Liver (tissue), 3 donors: ENCODE measurements around the gene RAB22A.

Source experiments
- ATF3 ChIP-seq: IDR thresholded peaks from 2 replicates; pipeline ENCODE4 v1.6.1; 2016; ENCODE audit warnings: antibody characterized with exemption
- CTCF ChIP-seq: fragments of 150-350 bp; IDR thresholded peaks from 2 replicates; pipeline ENCODE4 v1.5.1; 2017; ENCODE audit warnings: improper control_type of control experiment, low read depth, low read length; ENCODE audit not compliant: missing input control
- donor health status: healthy.
- donor health status: healthy.

GRCh38 chr20:58388882-58389323 is 79.4 kb downstream of the RAB22A start, which contains the start of gene VAPB:
- TF ChIP-seq CTCF (no peak), ATF3 (no peak)
